Uterus (tissue), 2 donors: ENCODE data around the gene GPD1L.

Experiments used
- POLR2A ChIP-seq, 2 donors: fragments of 450-650 bp; IDR thresholded peaks; one replicate each; pipeline ENCODE4 v1.6.1; 2016; ENCODE audit warnings: antibody characterized with exemption in 2 of 2, mild to moderate bottlenecking in 1 of 2, moderate library complexity in 1 of 2
- TF ChIP-seq, protein P1 (sequence below), 4 experiments: fragments of 200-600 bp in 2 of 4; fragments of 450-650 bp in 2 of 4; sonication (generic) in 2 of 4; IDR thresholded peaks; one replicate each; pipeline ENCODE4 v1.5.1; 2016 to 2019; ENCODE audit warnings: antibody characterized with exemption in 4 of 4, mild to moderate bottlenecking in 2 of 4, moderate library complexity in 1 of 4

DNA sequence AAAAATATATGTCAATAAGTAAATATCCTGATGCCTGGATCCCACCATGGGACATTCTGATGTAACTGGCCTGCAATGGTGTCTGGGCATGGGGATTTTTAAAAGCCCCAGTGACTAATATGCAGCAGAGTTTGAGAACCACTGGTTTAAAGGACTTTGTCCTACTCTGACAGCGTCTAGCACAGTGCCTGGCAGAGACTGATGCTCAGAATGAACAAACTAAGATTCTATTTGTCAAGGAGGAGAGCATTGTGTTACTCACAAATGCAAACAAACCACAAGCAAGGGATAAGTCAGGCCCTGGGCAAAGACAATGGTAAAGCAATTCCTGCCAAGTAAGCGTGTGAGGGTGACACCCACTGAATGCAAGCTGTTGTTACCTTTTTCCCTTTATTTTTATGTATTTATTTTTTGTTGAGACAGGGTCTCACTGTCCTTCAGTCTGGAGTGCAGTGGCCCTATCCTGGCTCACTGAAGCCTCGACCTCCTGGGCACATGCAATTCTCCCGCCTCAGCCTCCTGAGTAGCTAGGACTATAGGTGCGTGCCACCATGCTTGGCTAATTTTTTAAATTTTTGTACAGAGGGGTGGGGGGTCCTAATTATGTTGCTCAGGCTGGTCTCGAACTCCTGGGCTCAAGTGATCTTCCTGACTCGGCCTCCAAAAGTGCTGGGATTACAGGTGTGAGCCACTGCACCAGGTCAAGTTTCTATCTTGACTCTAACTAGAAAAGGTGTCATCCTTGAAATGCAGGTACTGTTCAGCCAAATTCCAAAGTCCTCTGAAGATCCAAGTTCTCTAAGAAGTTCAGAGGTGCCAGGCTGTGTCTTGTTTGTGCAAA is 909 bp upstream of the GPD1L start:
- TF ChIP-seq, protein P1, sequence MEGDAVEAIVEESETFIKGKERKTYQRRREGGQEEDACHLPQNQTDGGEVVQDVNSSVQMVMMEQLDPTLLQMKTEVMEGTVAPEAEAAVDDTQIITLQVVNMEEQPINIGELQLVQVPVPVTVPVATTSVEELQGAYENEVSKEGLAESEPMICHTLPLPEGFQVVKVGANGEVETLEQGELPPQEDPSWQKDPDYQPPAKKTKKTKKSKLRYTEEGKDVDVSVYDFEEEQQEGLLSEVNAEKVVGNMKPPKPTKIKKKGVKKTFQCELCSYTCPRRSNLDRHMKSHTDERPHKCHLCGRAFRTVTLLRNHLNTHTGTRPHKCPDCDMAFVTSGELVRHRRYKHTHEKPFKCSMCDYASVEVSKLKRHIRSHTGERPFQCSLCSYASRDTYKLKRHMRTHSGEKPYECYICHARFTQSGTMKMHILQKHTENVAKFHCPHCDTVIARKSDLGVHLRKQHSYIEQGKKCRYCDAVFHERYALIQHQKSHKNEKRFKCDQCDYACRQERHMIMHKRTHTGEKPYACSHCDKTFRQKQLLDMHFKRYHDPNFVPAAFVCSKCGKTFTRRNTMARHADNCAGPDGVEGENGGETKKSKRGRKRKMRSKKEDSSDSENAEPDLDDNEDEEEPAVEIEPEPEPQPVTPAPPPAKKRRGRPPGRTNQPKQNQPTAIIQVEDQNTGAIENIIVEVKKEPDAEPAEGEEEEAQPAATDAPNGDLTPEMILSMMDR (IDR thresholded peaks at IDR 0.05), result no peak
- no peak for TF ChIP-seq POLR2A (IDR thresholded peaks at IDR 0.05)
